Neural cell (in vitro differentiated cells): ENCODE results near the gene STK31. TPM values are rescaled to one million over a fixed set of nuclear protein-coding genes. Genes with fewer than 3 reads are reported as not detected.
A peak's percentile ranks its signal among the peaks of the same experiment; 100 is the strongest.
"Not testable (repeated sequence)": the region's sequence is repeated elsewhere in the genome, so short reads cannot be mapped to it uniquely, and the experiment has no call there.

Experiments
- H2AFZ ChIP-seq: fragments of 200-600, 300-800 bp; sonication (generic), shearing (Covaris generic); 2 replicates; pipeline ENCODE4 v1.6.0; 2014; ENCODE audit warnings: low read depth, mild to moderate bottlenecking, antibody characterized with exemption, low read length, moderate library complexity
- H3F3A ChIP-seq: fragments of 200-600 bp; shearing (Covaris generic); 2 replicates; pipeline ENCODE4 v1.6.1; 2016; ENCODE audit warnings: mild to moderate bottlenecking, moderate library complexity, mixed read lengths, antibody characterized with exemption, low read length; ENCODE audit not compliant: insufficient read depth, poor library complexity, severe bottlenecking
- H3K27ac ChIP-seq: fragments of 200-600, 300-800 bp; sonication (generic), shearing (Covaris generic); 2 replicates; pipeline ENCODE4 v1.5.1; 2014; ENCODE audit warnings: mild to moderate bottlenecking, low read length, moderate library complexity
- H3K27me3 ChIP-seq: fragments of 300-800, 200-600 bp; sonication (generic), shearing (Covaris generic); 2 replicates; pipeline ENCODE4 v1.6.0; 2014; ENCODE audit warnings: mild to moderate bottlenecking, low read depth, low read length, moderate library complexity; ENCODE audit not compliant: insufficient read depth
- H3K36me3 ChIP-seq: fragments of 300-800, 200-600 bp; sonication (generic), shearing (Covaris generic); 2 replicates; pipeline ENCODE4 v1.5.1; 2014; ENCODE audit warnings: mild to moderate bottlenecking, antibody characterized with exemption, low read length, moderate library complexity; ENCODE audit not compliant: insufficient read depth
- H3K4me2 ChIP-seq: fragments of 300-800, 200-600 bp; sonication (generic), shearing (Covaris generic); 2 replicates; pipeline ENCODE4 v1.6.0; 2014; ENCODE audit warnings: mild to moderate bottlenecking, low read length
- H3K4me3 ChIP-seq: fragments of 300-800, 200-600 bp; sonication (generic), shearing (Covaris generic); 2 replicates; pipeline ENCODE4 v1.5.1; 2014; ENCODE audit warnings: mild to moderate bottlenecking, low read length, moderate library complexity
- H3K79me2 ChIP-seq: fragments of 200-600 bp; shearing (Covaris generic); replicated peaks from 2 replicates; pipeline ENCODE4 v1.6.0; 2014; ENCODE audit warnings: mild to moderate bottlenecking, low read length, moderate library complexity; ENCODE audit not compliant: insufficient read depth
- H3K9ac ChIP-seq: fragments of 300-800, 200-600 bp; sonication (generic), shearing (Covaris generic); 2 replicates; pipeline ENCODE4 v1.6.1; 2016; ENCODE audit warnings: mild to moderate bottlenecking, low read length, mixed read lengths
- H3K9me2 ChIP-seq: fragments of 200-600 bp; shearing (Covaris generic); 2 replicates; pipeline ENCODE4 v1.6.1; 2016; ENCODE audit warnings: mild to moderate bottlenecking, low read length, mixed read lengths; ENCODE audit not compliant: insufficient read depth
- H3K9me3 ChIP-seq: fragments of 200-600, 300-800 bp; sonication (generic), shearing (Covaris generic); 2 replicates; pipeline ENCODE4 v1.6.1; 2016; ENCODE audit warnings: mild to moderate bottlenecking, mixed run types, low read length, moderate library complexity, mixed read lengths
- H4K20me1 ChIP-seq: fragments of 200-600 bp; shearing (Covaris generic); 2 replicates; pipeline ENCODE4 v1.6.1; 2016; ENCODE audit warnings: mild to moderate bottlenecking, mixed run types; ENCODE audit not compliant: insufficient read depth
- CTCF ChIP-seq: fragments of 450-650 bp; IDR thresholded peaks from 2 replicates; pipeline ENCODE4 v1.5.1; 2014; ENCODE audit warnings: antibody characterized with exemption, mild to moderate bottlenecking, moderate library complexity; ENCODE audit not compliant: poor library complexity, severe bottlenecking
- EP300 ChIP-seq: fragments of 450-650 bp; conservative IDR thresholded peaks from 2 replicates; pipeline ENCODE4 v1.6.1; 2014; ENCODE audit warnings: antibody characterized with exemption, mild to moderate bottlenecking, moderate library complexity; ENCODE audit not compliant: poor library complexity, severe bottlenecking
- EZH2 ChIP-seq: fragments of 200-600, 300-800 bp; shearing (Covaris generic), sonication (generic); IDR thresholded peaks from 2 replicates; pipeline ENCODE4 v1.6.1; 2014; ENCODE audit warnings: antibody characterized with exemption, low read length, borderline replicate concordance, mild to moderate bottlenecking; ENCODE audit not compliant: insufficient read depth, poor library complexity, severe bottlenecking
- MXI1 ChIP-seq: fragments of 450-650 bp; conservative IDR thresholded peaks from 2 replicates; pipeline ENCODE4 v1.6.1; 2014; ENCODE audit warnings: antibody characterized with exemption, mild to moderate bottlenecking; ENCODE audit not compliant: poor library complexity, severe bottlenecking
- POLR2AphosphoS5 ChIP-seq: IDR thresholded peaks from 2 replicates; pipeline ENCODE4 v1.6.1; 2012
- RAD21 ChIP-seq: fragments of 450-650 bp; conservative IDR thresholded peaks from 2 replicates; pipeline ENCODE4 v1.6.1; 2014; ENCODE audit warnings: antibody characterized with exemption, mild to moderate bottlenecking, moderate library complexity
- REST ChIP-seq: IDR thresholded peaks from 2 replicates; pipeline ENCODE4 v1.6.1; 2012; ENCODE audit warnings: borderline replicate concordance
- SMC3 ChIP-seq: fragments of 450-650 bp; conservative IDR thresholded peaks from 2 replicates; pipeline ENCODE4 v1.6.1; 2014; ENCODE audit warnings: antibody characterized with exemption, mild to moderate bottlenecking, moderate library complexity; ENCODE audit not compliant: poor library complexity
- TAF1 ChIP-seq: IDR thresholded peaks from 2 replicates; pipeline ENCODE4 v1.6.1; 2012; ENCODE audit warnings: low read depth
- polyA plus RNA-seq: library from polyadenylated mRNA; depleted of rRNA; stranded (reverse); fragments of >200 nt; gene quantifications from 2 replicates; pipeline ENCODE4 v1.2.3, GENCODE V29; 2014

Gene STK31
- polyA plus RNA-seq, 1 donor from 2014 or later, result 0.76 TPM

- no peaks in the 10 kb centered on the region for H3F3A ChIP-seq
- H3K9me2 ChIP-seq, result no peaks in the 10 kb centered on the region
- H3K79me2 ChIP-seq, result no peaks in the 10 kb centered on the region
- H3K36me3 ChIP-seq, result no peaks in the 10 kb centered on the region
- no peak overlapping the region for H2AFZ ChIP-seq
- H3K27ac ChIP-seq, result no peak overlapping the region
- H3K9me3 ChIP-seq, result no peaks in the 10 kb centered on the region
- H4K20me1 ChIP-seq, result no peaks in the 10 kb centered on the region
- peak overlapping the region; percentile 36 for H3K9ac ChIP-seq
- H3K27me3 ChIP-seq, result peaks cover 6% of the 10 kb centered on the region
- no peak overlapping the region for H3K4me2 ChIP-seq
- peak overlapping the region; percentile 70 for H3K4me3 ChIP-seq
- TF ChIP-seq SMC3 (no peak), REST (no peak), EZH2 (no peak), POLR2AphosphoS5 (no peak), MXI1 (no peak), EP300 (no peak), CTCF (no peak), RAD21 (no peak), TAF1 (no peak)
Observed at GRCh38 chr7:23680414-23681405, 29.3 kb upstream of the STK31 start.

- not testable (repeated sequence) for H3K36me3 ChIP-seq, H3K4me2 ChIP-seq, H3K27ac ChIP-seq, H3K79me2 ChIP-seq, H2AFZ ChIP-seq, H3K4me3 ChIP-seq, H4K20me1 ChIP-seq, H3K9me3 ChIP-seq, H3K9ac ChIP-seq, H3K9me2 ChIP-seq, H3F3A ChIP-seq, H3K27me3 ChIP-seq
Observed at GRCh38 chr7:23684041-23684440, 26.0 kb upstream of the STK31 start.
